Fibroblast of pulmonary artery (primary cell): ENCODE measurements around the gene TNFRSF12A.
A peak's percentile ranks its signal among the peaks of the same experiment; 100 is the strongest.

ENCODE experiments used
- DNase-seq: peaks from one replicate; pipeline ENCODE4 v3.0.0-alpha.2; 2010; ENCODE audit warnings: low read depth
- H3K4me3 ChIP-seq: replicated peaks from 2 replicates; pipeline ENCODE4 v1.5.1; 2011; ENCODE audit warnings: low read depth, mild to moderate bottlenecking, control low read depth, low read length, moderate library complexity
- TF ChIP-seq, protein P1 (sequence below): IDR thresholded peaks from 2 replicates; pipeline ENCODE4 v1.5.1; 2011; ENCODE audit warnings: mild to moderate bottlenecking, control low read depth, low read length, inconsistent platforms; ENCODE audit errors: missing control alignments

The TNFRSF12A gene

DNA sequence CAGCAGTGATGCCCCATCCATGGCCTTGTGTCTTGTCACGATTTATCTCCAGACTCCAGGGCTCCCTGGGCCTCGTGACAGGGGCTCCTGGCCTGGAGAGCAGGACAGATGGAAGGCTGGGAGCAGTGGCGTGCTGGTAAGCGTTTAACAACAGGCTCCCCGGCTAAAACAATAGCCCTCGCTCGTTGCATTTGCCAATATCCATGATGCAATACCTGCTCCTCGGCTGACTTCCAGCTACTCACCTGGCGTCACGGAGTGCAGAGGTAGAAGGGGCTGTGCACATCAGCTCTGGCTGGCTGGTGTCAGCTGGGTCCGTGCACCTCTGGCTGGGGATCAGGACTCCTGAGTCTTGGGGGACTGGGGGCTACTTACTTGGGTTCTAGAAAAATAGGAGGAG is 18.1 kb downstream of the TNFRSF12A start:
- DNase-seq, result peak; percentile 18
- TF ChIP-seq, protein P1, sequence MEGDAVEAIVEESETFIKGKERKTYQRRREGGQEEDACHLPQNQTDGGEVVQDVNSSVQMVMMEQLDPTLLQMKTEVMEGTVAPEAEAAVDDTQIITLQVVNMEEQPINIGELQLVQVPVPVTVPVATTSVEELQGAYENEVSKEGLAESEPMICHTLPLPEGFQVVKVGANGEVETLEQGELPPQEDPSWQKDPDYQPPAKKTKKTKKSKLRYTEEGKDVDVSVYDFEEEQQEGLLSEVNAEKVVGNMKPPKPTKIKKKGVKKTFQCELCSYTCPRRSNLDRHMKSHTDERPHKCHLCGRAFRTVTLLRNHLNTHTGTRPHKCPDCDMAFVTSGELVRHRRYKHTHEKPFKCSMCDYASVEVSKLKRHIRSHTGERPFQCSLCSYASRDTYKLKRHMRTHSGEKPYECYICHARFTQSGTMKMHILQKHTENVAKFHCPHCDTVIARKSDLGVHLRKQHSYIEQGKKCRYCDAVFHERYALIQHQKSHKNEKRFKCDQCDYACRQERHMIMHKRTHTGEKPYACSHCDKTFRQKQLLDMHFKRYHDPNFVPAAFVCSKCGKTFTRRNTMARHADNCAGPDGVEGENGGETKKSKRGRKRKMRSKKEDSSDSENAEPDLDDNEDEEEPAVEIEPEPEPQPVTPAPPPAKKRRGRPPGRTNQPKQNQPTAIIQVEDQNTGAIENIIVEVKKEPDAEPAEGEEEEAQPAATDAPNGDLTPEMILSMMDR, result no peak
- H3K4me3 ChIP-seq, result no peak overlapping the region

DNA sequence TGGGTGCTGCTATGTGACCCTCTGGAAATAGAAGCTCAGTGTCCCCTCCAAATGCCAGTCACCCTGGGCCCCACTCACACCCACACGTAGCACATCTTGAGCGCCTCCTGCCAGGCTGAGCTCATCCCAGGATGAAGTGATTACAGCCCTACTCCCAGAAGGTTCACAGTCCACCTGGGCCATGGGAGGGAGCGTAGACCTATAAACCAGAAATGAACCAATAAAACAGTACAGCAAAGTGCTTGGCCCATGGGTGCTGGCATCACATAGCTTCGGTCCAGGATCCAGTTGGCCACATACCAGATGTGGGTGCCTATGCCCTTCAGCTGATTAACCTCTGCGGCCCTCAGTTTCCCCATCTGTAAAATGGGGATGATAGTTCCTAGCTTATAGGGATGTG is 18.7 kb downstream of the TNFRSF12A start:
- TF ChIP-seq, protein P1, result no peak
- no peak overlapping the region for H3K4me3 ChIP-seq
- no peak for DNase-seq

DNA sequence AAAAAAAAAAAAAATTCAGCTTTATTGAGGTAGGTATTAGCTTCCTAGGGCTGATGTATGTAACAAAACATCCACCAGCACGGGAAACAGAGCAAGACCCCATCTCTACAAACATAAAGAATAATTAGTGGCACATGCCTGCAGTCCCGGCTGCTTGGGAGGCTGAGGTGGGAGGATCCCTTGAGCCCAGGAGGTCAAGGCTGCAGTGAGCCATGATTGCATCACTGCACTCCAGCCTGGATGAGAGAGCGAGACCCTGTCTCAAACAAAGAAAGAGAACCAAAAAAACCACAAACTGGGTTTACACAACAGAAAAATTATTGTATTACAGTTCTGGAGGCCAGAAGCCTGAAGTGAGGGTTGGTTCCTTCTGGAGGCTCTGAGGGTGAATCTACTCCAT is 22.2 kb downstream of the TNFRSF12A start:
- H3K4me3 ChIP-seq, result no peak overlapping the region
- TF ChIP-seq, protein P1, result no peak
- no peak for DNase-seq

DNA sequence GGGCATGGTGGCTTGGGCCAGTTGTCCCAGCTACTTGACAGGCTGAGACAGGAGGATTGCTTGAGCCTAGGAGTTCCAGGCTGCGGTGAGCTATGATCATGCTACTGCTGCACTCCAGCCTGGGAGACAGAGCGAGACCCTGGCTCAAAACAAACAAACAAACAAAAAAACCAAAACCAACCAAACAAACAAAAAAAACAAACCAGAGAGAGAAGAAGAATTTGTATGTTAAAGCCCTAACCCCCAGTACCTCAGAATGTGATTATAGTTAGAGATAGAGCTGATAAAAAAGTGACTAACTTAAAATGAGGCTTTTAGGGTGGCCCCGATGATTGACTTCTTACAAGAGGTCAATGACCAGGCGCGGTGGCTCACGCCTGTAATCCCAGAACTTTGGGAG is 24.5 kb downstream of the TNFRSF12A start:
- DNase-seq, result no peak
- H3K4me3 ChIP-seq, result no peak overlapping the region
- TF ChIP-seq, protein P1, result no peak

DNA sequence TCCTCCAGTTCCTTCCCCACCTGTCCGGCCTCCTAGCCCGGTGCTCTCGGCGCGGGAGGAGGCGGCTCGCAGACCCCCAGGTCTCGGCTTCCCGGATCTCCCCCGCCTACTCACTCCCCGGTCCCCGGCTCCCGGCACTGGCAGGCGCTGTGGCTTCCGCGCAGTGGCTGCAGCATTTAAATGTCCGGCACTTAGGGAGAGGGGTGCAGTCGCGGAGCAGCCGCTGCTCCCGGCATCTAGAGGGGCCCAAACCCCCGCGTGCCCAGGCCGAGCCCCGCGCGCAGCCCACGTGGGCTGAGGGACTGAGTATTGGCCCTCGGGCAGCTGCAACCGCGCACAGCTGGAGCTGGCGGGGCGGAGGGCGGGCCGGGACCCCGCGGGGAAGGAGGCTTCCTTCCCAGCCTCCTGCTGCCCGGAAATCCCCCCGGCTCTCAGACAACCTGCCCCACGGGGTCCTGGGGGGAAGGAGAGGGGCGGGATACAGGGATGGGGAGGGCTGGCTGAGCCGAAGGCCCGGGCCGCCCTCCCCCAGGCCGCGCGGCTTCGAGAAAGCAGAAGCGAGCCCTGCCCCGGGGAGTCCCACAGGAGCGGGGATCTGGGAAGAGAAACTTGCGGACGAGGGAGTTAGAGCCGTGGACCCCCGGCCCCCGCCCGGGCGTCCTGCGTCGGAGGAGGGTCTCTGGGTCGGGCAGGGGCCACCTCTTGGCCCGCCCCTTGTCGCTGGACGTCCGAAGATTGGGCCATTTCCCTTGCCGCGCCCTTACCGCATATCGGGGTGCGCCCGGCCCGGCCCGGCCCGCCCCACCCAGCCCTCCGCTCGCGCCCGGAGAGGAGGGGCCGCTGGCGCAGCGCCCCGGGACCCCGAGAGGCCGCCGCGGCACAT is 25.8 kb downstream of the TNFRSF12A start, which contains the start of gene MMP25:
MMP25 (plus strand) TSS at position 804 of the 883 bp plus-strand sequence. CDS start 357 bp downstream, outside the sequence.
- H3K4me3 ChIP-seq, result peak within 1 kb of the TSS; percentile 46
- DNase-seq, result no peak
- TF ChIP-seq, protein P1, result no peak

DNA sequence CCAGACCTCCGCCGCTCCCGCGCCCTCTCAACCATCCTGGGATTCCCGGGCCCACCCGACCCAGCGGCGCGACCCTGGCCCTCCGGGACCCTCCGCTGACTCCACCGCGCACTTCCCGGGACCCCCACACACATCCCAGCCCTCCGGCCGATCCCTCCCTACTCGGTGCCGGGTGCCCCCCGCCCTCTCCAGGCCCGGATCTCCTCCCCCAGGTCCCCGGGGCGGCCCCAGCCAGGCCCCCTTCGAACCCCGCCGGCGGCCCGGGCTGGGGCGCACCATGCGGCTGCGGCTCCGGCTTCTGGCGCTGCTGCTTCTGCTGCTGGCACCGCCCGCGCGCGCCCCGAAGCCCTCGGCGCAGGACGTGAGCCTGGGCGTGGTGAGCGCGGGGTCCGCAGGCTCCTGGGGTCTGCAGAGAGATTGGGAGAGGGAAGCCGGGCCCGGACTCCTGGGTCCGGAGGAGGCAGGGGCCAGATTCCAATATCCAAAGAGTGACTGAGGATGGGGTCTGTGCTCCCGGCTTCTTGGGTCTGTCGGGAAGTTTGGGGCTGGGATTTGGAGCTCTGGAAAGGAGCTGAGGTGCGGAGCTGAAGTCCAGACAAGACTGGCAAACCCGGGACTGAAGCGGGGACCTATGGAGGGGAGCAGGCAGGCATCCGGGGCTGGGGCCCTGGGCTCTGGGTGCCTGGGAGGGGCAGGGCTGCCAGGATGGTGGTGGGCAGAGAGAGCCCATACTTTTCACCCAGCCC is 26.6 kb downstream of the TNFRSF12A start:
- TF ChIP-seq, protein P1, result no peak
- no peak for DNase-seq
- H3K4me3 ChIP-seq, result no peak overlapping the region
